HUES64 (cell line): ENCODE data around the gene PLEKHM1.

Experiments used
- H3K27ac ChIP-seq: 2 replicates; pipeline ENCODE4 v1.7.0; 2013; ENCODE audit warnings: low read depth, low read length, inconsistent platforms
- H3K27me3 ChIP-seq: 2 replicates; pipeline ENCODE4 v1.6.1; 2013; ENCODE audit warnings: mild to moderate bottlenecking, low read length; ENCODE audit not compliant: insufficient read depth
- H3K36me3 ChIP-seq: 2 replicates; pipeline ENCODE4 v1.6.1; 2013; ENCODE audit warnings: mild to moderate bottlenecking, low read length; ENCODE audit not compliant: insufficient read depth
- H3K4me1 ChIP-seq: 2 replicates; pipeline ENCODE4 v1.6.1; 2013; ENCODE audit warnings: mild to moderate bottlenecking, low read length, moderate library complexity; ENCODE audit not compliant: insufficient read depth
- H3K4me3 ChIP-seq: 2 replicates; pipeline ENCODE4 v1.5.1; 2013; ENCODE audit warnings: mild to moderate bottlenecking, low read length, moderate library complexity
- H3K9ac ChIP-seq: 2 replicates; pipeline ENCODE4 v1.6.1; 2013; ENCODE audit warnings: mild to moderate bottlenecking, low read depth, low read length
- H3K9me3 ChIP-seq: 2 replicates; pipeline ENCODE4 v1.6.1; 2013; ENCODE audit warnings: low read depth, low read length; ENCODE audit not compliant: insufficient read depth
- WGBS: fragments of 150-250, 120-280 bp; methylation state at CpG from one replicate; pipeline ENCODE4 v1.1.7; 2013; ENCODE audit warnings: missing lambda C conversion rate; 5-methylcytosine and 5-hydroxymethylcytosine counted together

PLEKHM1 gene

DNA sequence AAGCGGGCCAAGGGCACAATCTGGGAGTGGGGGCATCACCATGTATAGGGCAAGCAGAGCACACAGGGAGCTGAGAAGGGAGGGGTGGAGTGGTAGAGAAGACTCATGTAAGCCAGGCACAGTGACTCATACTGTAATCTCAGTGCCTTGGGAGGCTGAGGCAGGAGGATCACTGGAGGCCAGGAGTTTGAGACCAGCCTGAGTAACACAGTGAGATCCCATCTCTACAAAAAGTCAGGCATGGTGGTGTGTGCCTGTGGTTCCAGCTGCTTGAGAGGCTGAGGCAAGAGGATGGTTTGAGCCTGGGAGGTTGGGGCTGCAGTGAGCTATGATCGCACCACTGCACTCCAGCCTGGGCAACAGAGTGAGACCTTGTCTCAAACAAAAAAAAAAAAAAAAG, 98.6 kb downstream of the PLEKHM1 start:
- peaks cover 6% of the 10 kb centered on the region; the same call in 1 of the 2 replicates for H3K4me1 ChIP-seq
- no peak overlapping the region for H3K9ac ChIP-seq
- no peaks in the 10 kb centered on the region for H3K9me3 ChIP-seq
- H3K36me3 ChIP-seq, result no peaks in the 10 kb centered on the region
- WGBS, result 96% methylated on average over 2 of the region's 2 CpGs
- H3K27me3 ChIP-seq, result 0 out of 2 replicates have a peak, but pooled peaks cover 3% of the 10 kb centered on the region
- H3K4me3 ChIP-seq, result no peak overlapping the region
- H3K27ac ChIP-seq, result no peak overlapping the region

- no peak overlapping the region for H3K27ac ChIP-seq
- peaks cover 6% of the 10 kb centered on the region; the same call in 1 of the 2 replicates for H3K4me1 ChIP-seq
- no peaks in the 10 kb centered on the region for H3K36me3 ChIP-seq
- no peak overlapping the region for H3K9ac ChIP-seq
- no peaks in the 10 kb centered on the region for H3K9me3 ChIP-seq
- WGBS, result 76% methylated on average over 5 of the region's 5 CpGs
- H3K27me3 ChIP-seq, result 0 out of 2 replicates have a peak, but pooled peaks cover 3% of the 10 kb centered on the region
- no peak overlapping the region for H3K4me3 ChIP-seq
Observed at GRCh38 chr17:45391291-45391690, 99.2 kb downstream of the PLEKHM1 start.

DNA sequence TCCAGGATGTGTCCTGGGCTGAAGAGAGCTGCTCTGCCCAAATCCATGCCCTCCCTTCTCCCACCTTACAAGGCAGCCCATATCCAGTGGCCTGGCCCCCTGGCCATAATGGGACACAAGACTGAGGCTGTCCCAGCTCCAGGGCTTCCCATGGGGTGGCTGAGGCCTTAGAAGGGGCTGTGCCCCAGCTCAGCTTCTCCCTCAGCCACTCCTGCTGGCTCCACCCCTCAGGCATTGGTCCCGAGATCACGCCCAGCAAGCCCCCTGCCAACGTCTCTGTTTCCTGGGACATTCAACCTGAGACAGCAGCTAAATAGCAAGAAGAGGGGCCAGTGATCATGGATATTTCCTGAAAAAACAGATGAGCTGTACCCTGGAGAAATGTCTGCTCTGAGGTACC, 101.2 kb downstream of the PLEKHM1 start:
- H3K9ac ChIP-seq, result no peak overlapping the region
- H3K27ac ChIP-seq, result no peak overlapping the region
- 0 out of 2 replicates have a peak, but pooled peaks cover 3% of the 10 kb centered on the region for H3K27me3 ChIP-seq
- peaks cover 3% of the 10 kb centered on the region; the same call in 1 of the 2 replicates for H3K4me1 ChIP-seq
- H3K36me3 ChIP-seq, result no peaks in the 10 kb centered on the region
- no peaks in the 10 kb centered on the region for H3K9me3 ChIP-seq
- no peak overlapping the region for H3K4me3 ChIP-seq
- WGBS, result 29% methylated on average over 3 of the region's 3 CpGs

DNA sequence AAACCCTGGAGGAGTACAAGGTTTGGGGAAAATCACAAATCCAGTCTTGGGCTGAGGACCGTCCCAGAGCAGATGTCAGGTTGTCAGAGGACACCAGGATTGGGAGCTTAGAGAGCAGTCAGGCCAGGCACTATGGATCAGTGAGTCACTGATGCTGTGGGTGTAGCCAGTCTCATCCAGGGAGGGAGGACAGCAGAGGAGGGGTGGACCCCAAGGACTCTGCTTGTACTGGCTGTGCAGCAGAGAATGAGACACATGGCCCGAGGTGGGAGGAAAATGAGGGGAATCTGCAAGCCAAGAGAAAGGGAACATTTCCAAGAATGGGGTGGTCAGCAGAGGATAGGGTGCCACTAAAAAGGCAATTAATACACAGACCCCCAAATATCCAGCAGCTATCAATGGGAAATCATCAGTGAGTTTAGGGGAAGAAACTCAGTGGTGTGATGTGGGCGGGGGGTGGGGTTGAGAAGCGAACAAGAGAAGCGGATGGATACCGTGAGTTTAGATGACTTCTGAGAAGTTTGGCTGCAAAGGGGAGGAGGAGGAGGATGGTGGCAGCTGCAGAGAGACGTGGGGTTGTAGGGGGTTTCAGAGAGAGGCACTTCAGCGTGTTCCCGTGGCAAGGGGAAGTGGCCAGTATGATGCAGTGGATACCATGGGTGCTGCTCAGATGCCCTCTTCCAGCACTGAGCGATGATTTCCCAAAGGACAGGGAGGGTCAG, 101.8 kb downstream of the PLEKHM1 start:
- Histone ChIP-seq H3K9ac (no peak overlapping the region), H3K27ac (no peak overlapping the region), H3K9me3 (no peaks in the 10 kb centered on the region), H3K36me3 (no peaks in the 10 kb centered on the region), H3K4me1 (peaks cover 3% of the 10 kb centered on the region; the same call in 1 of the 2 replicates), H3K27me3 (0 out of 2 replicates have a peak, but pooled peaks cover 3% of the 10 kb centered on the region), H3K4me3 (no peak overlapping the region)
- 83% methylated on average over 10 of the region's 10 CpGs for WGBS

DNA sequence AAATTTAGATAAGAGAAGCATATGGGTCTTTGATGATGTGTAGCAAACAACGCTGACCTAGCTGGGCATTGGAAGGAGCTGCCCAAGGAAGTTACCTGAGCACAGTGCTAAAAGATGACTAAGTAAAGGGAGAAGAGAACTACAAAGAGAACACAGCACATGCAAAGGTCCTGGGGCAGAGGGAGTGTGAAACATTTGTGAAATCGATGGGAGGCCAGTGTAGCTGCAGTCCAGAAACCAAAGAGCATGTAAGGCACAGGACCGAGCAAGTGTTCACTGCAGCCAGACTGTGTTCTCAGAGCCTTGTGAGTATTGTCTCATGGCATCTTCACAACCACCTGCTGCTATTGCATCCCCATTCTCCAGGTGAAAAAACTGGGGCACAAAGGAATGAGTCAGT, 102.8 kb downstream of the PLEKHM1 start:
- Histone ChIP-seq H3K9ac (no peak overlapping the region), H3K4me1 (peaks cover 3% of the 10 kb centered on the region; the same call in 1 of the 2 replicates), H3K27me3 (0 out of 2 replicates have a peak, but pooled peaks cover 3% of the 10 kb centered on the region), H3K4me3 (no peak overlapping the region), H3K27ac (no peak overlapping the region), H3K36me3 (no peaks in the 10 kb centered on the region), H3K9me3 (no peaks in the 10 kb centered on the region)
- WGBS, result 93% methylated on average over 3 of the region's 3 CpGs

GRCh38 chr17:45386178-45386577, 104.3 kb downstream of the PLEKHM1 start:
- H3K9me3 ChIP-seq, result no peaks in the 10 kb centered on the region
- H3K27me3 ChIP-seq, result no peaks in the 10 kb centered on the region
- H3K4me3 ChIP-seq, result no peak overlapping the region
- H3K27ac ChIP-seq, result no peak overlapping the region
- H3K9ac ChIP-seq, result no peak overlapping the region
- H3K4me1 ChIP-seq, result peaks cover 3% of the 10 kb centered on the region; the same call in 1 of the 2 replicates
- 93% methylated on average over 4 of the region's 4 CpGs for WGBS
- no peaks in the 10 kb centered on the region for H3K36me3 ChIP-seq
